ENCODE results near the gene DGKQ. TPM values are rescaled to one million over a fixed set of nuclear protein-coding genes. Genes with fewer than 3 reads are reported as not detected.

Gene DGKQ
- total RNA-seq, 1 donor from 2014 or later = 17.9 TPM

- no peak overlapping the region for H3K4me3 ChIP-seq (ENCODE audit: low read depth, low read length)
- TF ChIP-seq CTCF (IDR thresholded peaks at IDR 0.05; ENCODE audit: insufficient read depth, low read length, severe bottlenecking) = no peak
- DNase-seq (ENCODE audit: low read depth) = no peak
- no peaks in the 10 kb centered on the region for H3K27me3 ChIP-seq (ENCODE audit: control insufficient read depth, insufficient read depth, low read length)
- FAIRE-seq = no peak
- peaks cover 20% of the 10 kb centered on the region for H3K36me3 ChIP-seq (ENCODE audit: control insufficient read depth, insufficient read depth, low read length)
These were observed 6.0 kb downstream of the DGKQ start for GRCh38 chr4:967113-968104.

- FAIRE-seq (no peak), DNase-seq (ENCODE audit: low read depth) (no peak)
- H3K4me3 ChIP-seq (ENCODE audit: low read depth, low read length) = no peak overlapping the region
- H3K36me3 ChIP-seq (ENCODE audit: control insufficient read depth, insufficient read depth, low read length) = peaks cover 24% of the 10 kb centered on the region
- H3K27me3 ChIP-seq (ENCODE audit: control insufficient read depth, insufficient read depth, low read length) = no peaks in the 10 kb centered on the region
- no peak for TF ChIP-seq CTCF (IDR thresholded peaks at IDR 0.05; ENCODE audit: insufficient read depth, low read length, severe bottlenecking)
These were observed 6.9 kb downstream of the DGKQ start for GRCh38 chr4:966266-967112.

- FAIRE-seq (no peak), DNase-seq (ENCODE audit: low read depth) (no peak)
- Histone ChIP-seq H3K36me3 (ENCODE audit: control insufficient read depth, insufficient read depth, low read length) (peaks cover 21% of the 10 kb centered on the region), H3K4me3 (ENCODE audit: low read depth, low read length) (no peak overlapping the region), H3K27me3 (ENCODE audit: control insufficient read depth, insufficient read depth, low read length) (no peaks in the 10 kb centered on the region)
- no peak for TF ChIP-seq CTCF (IDR thresholded peaks at IDR 0.05; ENCODE audit: insufficient read depth, low read length, severe bottlenecking)
These were observed 7.6 kb downstream of the DGKQ start for GRCh38 chr4:965766-966134.

GRCh38 chr4:965048-965765 is 8.2 kb downstream of the DGKQ start:
- peaks cover 21% of the 10 kb centered on the region for H3K36me3 ChIP-seq (ENCODE audit: control insufficient read depth, insufficient read depth, low read length)
- TF ChIP-seq CTCF (IDR thresholded peaks at IDR 0.05; ENCODE audit: insufficient read depth, low read length, severe bottlenecking) = no peak
- FAIRE-seq = no peak
- no peak for DNase-seq (ENCODE audit: low read depth)
- no peak overlapping the region for H3K4me3 ChIP-seq (ENCODE audit: low read depth, low read length)
- H3K27me3 ChIP-seq (ENCODE audit: control insufficient read depth, insufficient read depth, low read length) = no peaks in the 10 kb centered on the region

GRCh38 chr4:964346-965025 is 8.9 kb downstream of the DGKQ start:
- no peak for FAIRE-seq
- no peak for TF ChIP-seq CTCF (IDR thresholded peaks at IDR 0.05; ENCODE audit: insufficient read depth, low read length, severe bottlenecking)
- Histone ChIP-seq H3K27me3 (ENCODE audit: control insufficient read depth, insufficient read depth, low read length) (no peaks in the 10 kb centered on the region), H3K4me3 (ENCODE audit: low read depth, low read length) (no peak overlapping the region), H3K36me3 (ENCODE audit: control insufficient read depth, insufficient read depth, low read length) (peaks cover 21% of the 10 kb centered on the region)
- no peak for DNase-seq (ENCODE audit: low read depth)

Data from bronchial epithelial cell (primary cell).